GM21825 (cell line): ENCODE data around the gene STXBP5L.
"Not testable (repeated sequence)": the region's sequence is repeated elsewhere in the genome, so short reads cannot be mapped to it uniquely, and the experiment has no call there.

Source experiments
- ATAC-seq: cut with Tn5 transposase; IDR thresholded peaks from one replicate; pipeline ENCODE4 v1.9.1; 2021; ENCODE audit warnings: mild to moderate bottlenecking, moderate library complexity; ENCODE audit not compliant: unreplicated experiment

Gene STXBP5L

DNA sequence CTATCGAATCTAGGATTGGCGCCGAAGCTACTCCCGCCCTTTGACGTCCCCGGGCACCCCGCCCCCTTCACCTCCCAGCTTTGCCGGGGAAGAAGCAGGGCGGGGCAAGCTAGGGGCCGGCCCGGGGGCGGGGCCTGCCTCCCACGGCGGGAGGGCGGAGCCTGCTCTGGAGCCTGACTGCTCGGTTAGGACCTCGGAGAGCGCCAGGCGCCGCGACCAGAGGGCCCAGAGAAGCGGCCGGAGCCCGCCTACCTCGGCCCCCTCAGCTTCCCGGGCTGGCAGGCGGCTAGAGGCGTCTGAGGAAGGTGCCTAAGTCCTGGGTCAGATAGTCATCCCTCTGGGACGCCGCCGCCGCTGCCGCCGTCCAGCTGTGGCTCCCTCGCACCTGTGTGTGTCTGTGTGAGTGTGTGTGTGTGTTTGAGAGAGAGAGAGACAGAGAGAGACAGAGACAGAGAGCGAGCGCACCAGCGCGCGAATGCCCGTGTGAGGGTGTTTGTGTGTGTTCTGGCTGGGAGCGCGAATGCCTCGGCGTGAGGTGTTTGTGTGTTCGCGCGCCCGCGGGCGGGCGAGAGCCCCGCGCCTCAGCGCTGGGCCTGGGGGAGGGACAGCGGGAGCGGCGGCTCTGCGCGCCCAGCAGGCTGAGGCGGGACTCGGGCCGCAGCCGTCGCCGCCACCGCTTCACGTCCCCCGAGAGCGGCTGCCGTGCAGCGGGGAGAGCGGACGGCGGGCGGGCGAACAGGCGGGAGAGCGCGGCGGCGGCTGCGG, at the start of gene STXBP5L:
Gene STXBP5L (plus strand): TSS at position 176 of the 765 bp plus-strand sequence. CDS start 1,374 bp downstream, outside the sequence.
- ATAC-seq, result peak; percentile 97

DNA sequence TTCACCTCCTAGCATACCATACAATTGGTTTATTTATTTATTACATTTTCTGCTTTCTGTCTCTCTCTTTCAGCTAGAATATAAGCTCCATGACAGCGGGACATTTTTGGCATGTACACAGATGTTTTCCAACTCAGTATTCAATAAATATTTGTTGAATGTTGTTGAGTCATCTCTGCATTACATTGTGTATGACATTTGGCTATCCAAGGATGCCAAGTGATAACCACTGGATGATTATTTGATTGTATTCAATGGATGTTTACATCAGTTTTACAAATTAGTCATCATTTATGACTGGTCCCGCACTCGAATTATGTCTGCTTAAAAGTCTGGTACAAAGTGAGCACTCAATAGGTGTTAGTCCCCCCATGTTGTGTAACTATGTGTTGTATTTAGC, 49.5 kb upstream of the STXBP5L start:
- no peak for ATAC-seq

- ATAC-seq, result no peak
Measured at GRCh38 chr3:120864541-120864940, 43.5 kb upstream of the STXBP5L start.

DNA sequence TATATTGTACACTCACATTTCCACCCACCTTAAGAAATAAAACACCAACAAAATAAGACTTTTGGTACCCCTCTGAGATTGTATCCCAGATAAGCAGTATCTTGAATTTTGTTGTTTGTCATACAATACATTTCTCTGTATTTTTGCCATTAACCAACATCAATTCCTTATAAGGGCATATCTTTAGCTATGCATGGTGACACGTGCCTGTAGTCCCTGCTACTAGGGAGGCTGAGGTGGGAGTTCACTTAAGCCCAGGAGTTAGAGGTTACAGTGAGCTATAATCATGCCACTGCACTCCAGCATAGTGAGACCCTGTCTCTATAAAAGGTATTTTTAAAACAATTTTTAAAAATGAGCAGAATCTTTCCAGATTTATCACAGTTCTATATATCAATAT, 32.5 kb upstream of the STXBP5L start:
- no peak for ATAC-seq

GRCh38 chr3:120875989-120876388, 32.0 kb upstream of the STXBP5L start:
- ATAC-seq, result no peak

- no peak for ATAC-seq
Measured at GRCh38 chr3:120879411-120879810, 28.6 kb upstream of the STXBP5L start.

GRCh38 chr3:120892921-120893320, 15.1 kb upstream of the STXBP5L start:
- ATAC-seq, result no peak

DNA sequence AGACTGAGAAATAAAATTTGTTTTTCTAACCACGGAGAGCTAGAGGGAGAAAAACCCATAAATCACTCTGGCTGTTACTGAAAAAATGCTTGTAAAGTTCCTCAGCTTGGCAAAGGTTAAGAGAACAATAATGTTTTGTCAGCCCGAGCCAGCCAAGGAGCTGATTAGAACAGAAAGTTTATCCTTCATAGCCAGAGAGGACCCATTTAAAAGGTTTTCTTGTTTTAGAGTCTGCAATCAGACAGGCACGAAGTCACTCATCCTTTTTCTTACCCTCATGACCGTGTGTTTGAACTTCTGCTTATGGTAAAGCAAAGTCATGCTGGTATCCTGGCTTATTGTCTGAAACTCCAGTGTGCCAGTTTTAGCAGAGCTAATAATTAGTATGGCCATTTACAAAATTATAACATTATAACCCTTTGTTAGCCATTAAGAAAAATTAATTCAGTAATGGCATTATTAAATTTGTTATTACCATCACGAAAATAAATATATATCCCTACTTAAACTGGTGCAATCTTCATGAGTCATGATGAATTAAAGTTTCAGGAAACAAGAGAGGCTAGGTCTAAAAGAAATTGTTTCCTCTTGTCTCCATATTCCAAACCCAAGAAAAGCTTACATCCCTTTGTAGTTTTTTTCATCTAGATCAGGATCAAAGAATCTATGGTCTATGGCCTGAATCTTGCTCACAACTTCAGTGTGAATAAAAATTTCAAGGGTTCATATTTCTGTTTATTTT, 13.5 kb upstream of the STXBP5L start:
- ATAC-seq, result no peak

- ATAC-seq, result not testable (repeated sequence)
Measured at GRCh38 chr3:120901716-120902115, 6.3 kb upstream of the STXBP5L start.

DNA sequence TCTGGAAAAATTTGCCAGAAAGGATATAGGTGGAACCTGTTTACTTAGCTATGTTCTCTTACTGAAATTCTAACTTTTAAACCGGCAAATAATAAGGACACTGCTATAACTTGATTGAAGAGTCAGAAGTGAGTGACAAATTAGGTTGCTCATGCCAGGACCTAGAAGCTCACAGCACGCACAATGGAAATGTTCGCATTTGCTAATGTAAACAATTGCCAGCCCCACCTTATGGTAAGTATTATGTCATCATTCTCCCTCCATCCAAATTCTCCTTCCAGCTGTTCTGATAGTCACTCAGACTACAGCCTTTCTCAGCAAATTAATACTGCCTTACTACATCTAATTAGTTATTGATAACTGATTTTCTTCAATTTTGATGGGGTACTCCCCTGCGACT, 4.8 kb upstream of the STXBP5L start:
- no peak for ATAC-seq

DNA sequence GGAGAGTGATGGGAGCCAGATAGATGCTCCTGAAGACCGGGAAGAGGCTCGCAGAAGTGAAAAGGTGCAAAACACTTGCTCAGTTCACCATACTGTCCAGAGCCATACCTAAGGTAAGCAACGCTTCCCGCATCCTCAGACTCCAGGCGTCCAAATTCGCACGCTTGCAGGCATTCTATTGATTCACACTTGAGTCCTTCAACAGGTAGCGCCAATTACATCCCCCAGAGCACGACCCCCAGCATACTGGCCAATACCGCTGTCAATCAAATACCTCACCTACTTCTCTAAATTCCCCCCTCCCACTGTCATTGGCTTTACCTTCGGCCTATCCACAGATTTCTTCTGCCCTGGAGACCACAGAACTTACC, 361 bp upstream of the STXBP5L start:
- ATAC-seq, result no peak

DNA sequence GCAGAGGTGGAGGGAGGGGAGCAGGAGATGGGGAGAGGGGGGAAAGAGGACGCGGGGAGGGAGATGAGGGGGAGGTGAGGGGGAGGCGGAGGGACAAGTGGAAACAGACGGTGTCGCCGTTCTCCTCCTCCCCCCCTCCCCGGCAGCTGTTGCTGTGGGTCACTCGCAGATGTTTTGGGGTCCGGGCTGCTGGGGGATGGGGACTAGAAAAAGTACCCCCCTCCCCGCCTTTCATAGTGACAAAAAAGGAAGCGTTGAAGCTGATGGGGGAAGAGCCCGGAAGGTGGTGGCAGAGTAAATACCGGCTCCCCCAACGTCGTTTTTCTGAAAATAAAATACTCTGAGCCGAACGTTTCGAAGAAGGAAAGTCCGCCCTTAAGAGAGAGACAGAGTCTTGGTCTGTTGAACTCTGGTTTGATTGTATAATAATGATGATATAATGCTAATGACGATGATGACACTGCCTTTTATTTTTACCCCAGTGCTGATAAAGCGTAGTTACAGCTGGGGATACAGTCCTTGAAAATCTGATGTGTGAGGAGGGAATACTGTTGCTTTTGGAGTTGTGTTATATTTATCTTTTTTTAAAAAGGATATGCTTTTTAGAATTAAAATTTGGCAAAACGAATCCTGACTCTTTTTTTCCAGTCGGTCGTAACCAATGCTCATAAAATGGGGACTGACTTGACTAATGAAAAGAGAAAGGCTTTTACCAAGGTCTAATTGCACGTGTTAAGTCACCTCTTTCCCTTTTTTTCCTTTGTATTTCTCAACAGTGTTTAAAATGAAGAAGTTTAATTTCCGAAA, 993 bp downstream of the STXBP5L start:
- ATAC-seq, result no peak

GRCh38 chr3:120909602-120909878, 1.5 kb downstream of the STXBP5L start:
- no peak for ATAC-seq

- no peak for ATAC-seq
Measured at GRCh38 chr3:120926146-120926545, 18.1 kb downstream of the STXBP5L start.

- ATAC-seq, result no peak
Measured at GRCh38 chr3:120928991-120929390, 21.0 kb downstream of the STXBP5L start.

DNA sequence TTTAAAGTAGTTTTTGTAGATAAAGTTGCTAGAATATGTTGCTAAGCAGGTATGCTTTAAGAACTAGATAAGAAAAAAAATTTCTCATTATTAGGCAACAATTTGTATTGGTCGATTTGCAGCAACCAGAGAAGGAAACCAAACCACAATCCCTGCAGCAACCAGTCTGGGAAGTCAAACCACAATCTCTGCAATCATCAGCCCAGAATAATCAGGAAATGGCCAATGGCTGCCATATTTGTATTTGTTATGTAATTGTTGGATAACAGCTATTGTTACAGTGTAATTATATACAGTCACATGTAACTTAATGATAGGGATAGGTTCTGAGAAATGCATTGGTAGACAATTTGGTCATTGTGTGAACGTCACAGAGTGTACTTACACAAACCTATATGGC, 23.6 kb downstream of the STXBP5L start:
- ATAC-seq, result no peak

DNA sequence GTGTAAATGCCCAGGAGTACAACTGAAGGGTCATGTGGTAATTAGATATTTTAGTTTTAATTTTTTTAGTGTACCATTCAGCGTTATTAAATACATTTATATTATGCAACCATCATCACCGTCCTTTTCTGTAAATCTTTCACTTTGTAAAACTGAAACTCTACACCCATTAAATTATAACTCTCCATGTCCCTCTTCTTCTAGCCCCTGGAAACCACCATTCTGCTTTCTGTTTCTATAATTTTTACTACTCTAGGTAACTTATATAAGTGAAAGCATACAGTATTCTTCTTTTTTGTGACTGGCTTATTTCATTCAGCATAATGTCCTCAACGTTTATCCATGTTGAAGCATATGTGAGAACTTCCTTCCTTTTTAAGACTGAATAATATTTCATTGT, 48.1 kb downstream of the STXBP5L start:
- ATAC-seq, result no peak

DNA sequence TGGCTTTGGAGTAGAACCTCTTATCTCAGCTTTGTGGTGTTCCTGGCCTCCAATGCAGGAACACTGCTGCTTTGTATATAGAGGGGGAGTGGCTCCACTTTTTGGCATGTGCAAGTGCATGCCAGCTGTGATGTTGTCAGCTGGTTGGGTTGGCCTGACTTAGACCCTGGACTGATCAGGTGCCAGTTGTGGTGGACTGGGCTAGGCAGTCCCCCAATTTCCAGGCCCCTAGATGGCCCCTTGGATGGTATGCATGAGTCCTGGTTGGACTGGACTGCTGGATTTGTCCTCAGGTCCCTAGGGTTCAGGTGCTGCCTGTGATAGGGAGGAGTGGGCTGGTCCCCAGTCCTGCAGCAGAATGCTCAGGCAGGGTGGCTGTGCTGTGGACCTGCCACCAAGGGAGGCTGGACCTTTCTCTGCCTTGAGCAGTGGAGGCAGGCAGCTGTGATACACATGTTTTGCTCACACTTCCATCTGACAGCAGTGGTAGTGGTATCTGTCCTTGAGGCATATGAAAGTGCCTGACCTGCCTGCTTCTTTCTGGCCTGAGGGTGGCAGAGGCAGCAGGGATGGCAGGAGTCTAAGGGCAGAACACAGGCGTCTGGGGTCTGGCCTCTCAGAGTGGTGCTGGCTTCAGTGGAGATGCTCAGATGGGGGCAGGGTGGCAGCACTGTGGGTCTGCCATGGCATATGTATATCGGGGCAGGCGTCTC, 74.8 kb downstream of the STXBP5L start:
- ATAC-seq, result no peak

GRCh38 chr3:120983321-120983665, 75.3 kb downstream of the STXBP5L start:
- ATAC-seq, result no peak

GRCh38 chr3:120983841-120984240, 75.8 kb downstream of the STXBP5L start:
- ATAC-seq, result no peak

GRCh38 chr3:120985242-120985641, 77.2 kb downstream of the STXBP5L start:
- no peak for ATAC-seq
